ENCODE results near the gene KCNJ18.
"Not testable (repeated sequence)": the region's sequence is repeated elsewhere in the genome, so short reads cannot be mapped to it uniquely, and the experiment has no call there.

The KCNJ18 gene

GRCh38 chr17:21691883-21692703 is at the start of gene KCNJ18:
TSS of gene KCNJ18 (plus strand) at chr17:21692523. CDS start at chr17:21702787, 10,264 bp downstream.
- not testable (repeated sequence) for DNase-seq

- DNase-seq = not testable (repeated sequence)
Observed at GRCh38 chr17:21648125-21648524, 44.2 kb upstream of the KCNJ18 start.

- DNase-seq = not testable (repeated sequence)
Observed at GRCh38 chr17:21650043-21650442, 42.3 kb upstream of the KCNJ18 start.

- not testable (repeated sequence) for DNase-seq
Observed at GRCh38 chr17:21652049-21652448, 40.3 kb upstream of the KCNJ18 start.

- DNase-seq = not testable (repeated sequence)
Observed at GRCh38 chr17:21653211-21653610, 39.1 kb upstream of the KCNJ18 start.

- DNase-seq = not testable (repeated sequence)
Observed at GRCh38 chr17:21656518-21657309, 35.6 kb upstream of the KCNJ18 start.

- DNase-seq = not testable (repeated sequence)
Observed at GRCh38 chr17:21659635-21660034, 32.7 kb upstream of the KCNJ18 start.

- not testable (repeated sequence) for DNase-seq
Observed at GRCh38 chr17:21661455-21661854, 30.9 kb upstream of the KCNJ18 start.

GRCh38 chr17:21663166-21663565 is 29.2 kb upstream of the KCNJ18 start:
- not testable (repeated sequence) for DNase-seq

- DNase-seq = not testable (repeated sequence)
Observed at GRCh38 chr17:21663614-21664474, 28.5 kb upstream of the KCNJ18 start.

- DNase-seq = not testable (repeated sequence)
Observed at GRCh38 chr17:21665171-21665570, 27.2 kb upstream of the KCNJ18 start.

GRCh38 chr17:21665935-21666493 is 26.3 kb upstream of the KCNJ18 start:
- not testable (repeated sequence) for DNase-seq

GRCh38 chr17:21666711-21667412 is 25.5 kb upstream of the KCNJ18 start:
- not testable (repeated sequence) for DNase-seq

- DNase-seq = not testable (repeated sequence)
Observed at GRCh38 chr17:21667413-21668117, 24.8 kb upstream of the KCNJ18 start.

GRCh38 chr17:21668118-21668488 is 24.2 kb upstream of the KCNJ18 start:
- not testable (repeated sequence) for DNase-seq

GRCh38 chr17:21668746-21669508 is 23.4 kb upstream of the KCNJ18 start:
- DNase-seq = not testable (repeated sequence)

GRCh38 chr17:21669616-21670360 is 22.5 kb upstream of the KCNJ18 start:
- DNase-seq = not testable (repeated sequence)

GRCh38 chr17:21670361-21671155 is 21.8 kb upstream of the KCNJ18 start:
- DNase-seq = not testable (repeated sequence)

- not testable (repeated sequence) for DNase-seq
Observed at GRCh38 chr17:21671437-21671836, 20.9 kb upstream of the KCNJ18 start.

Data from stimulated activated CD8-positive, alpha-beta memory T cell treated with anti-CD3 and anti-CD28 coated beads, Interleukin-4, amount 100 ng/mL, for 48 hours (primary cell).